Trophoblast cell (in vitro differentiated cells and primary cell): ENCODE data around the gene GABRA4.

Experiments used
- DNase-seq, 2 donors: peaks; one replicate each; pipeline ENCODE4 v3.0.0-alpha.2; 2016
- H2AFZ ChIP-seq: 2 replicates; pipeline ENCODE4 v1.6.1; 2013; ENCODE audit warnings: low read length, moderate library complexity, mild to moderate bottlenecking; ENCODE audit not compliant: insufficient read depth, poor library complexity
- H2AK5ac ChIP-seq: 2 replicates; pipeline ENCODE4 v1.6.1; 2013; ENCODE audit warnings: mild to moderate bottlenecking, low read length
- H2BK120ac ChIP-seq: 2 replicates; pipeline ENCODE4 v1.6.1; 2013; ENCODE audit warnings: low read length, mild to moderate bottlenecking, moderate library complexity; ENCODE audit not compliant: insufficient read depth, poor library complexity
- H2BK12ac ChIP-seq: 2 replicates; pipeline ENCODE4 v1.6.1; 2013; ENCODE audit warnings: mild to moderate bottlenecking, low read length, moderate library complexity
- H2BK5ac ChIP-seq: 2 replicates; pipeline ENCODE4 v1.6.1; 2013; ENCODE audit warnings: low read length, low read depth, moderate library complexity, mild to moderate bottlenecking; ENCODE audit not compliant: poor library complexity
- H3K14ac ChIP-seq: 2 replicates; pipeline ENCODE4 v1.6.1; 2013; ENCODE audit warnings: mild to moderate bottlenecking, low read length
- H3K18ac ChIP-seq: 2 replicates; pipeline ENCODE4 v1.6.1; 2013; ENCODE audit warnings: mild to moderate bottlenecking, low read length
- H3K23ac ChIP-seq: 2 replicates; pipeline ENCODE4 v1.6.1; 2013; ENCODE audit warnings: low read length
- H3K27ac ChIP-seq: 2 replicates; pipeline ENCODE4 v1.5.1; 2013; ENCODE audit warnings: low read depth, mild to moderate bottlenecking, inconsistent platforms, low read length, moderate library complexity
- H3K27me3 ChIP-seq: 2 replicates; pipeline ENCODE4 v1.6.1; 2013; ENCODE audit warnings: inconsistent platforms, mild to moderate bottlenecking, low read length, moderate library complexity; ENCODE audit not compliant: insufficient read depth
- H3K36me3 ChIP-seq, 2 experiments: 1 replicate in 1 of 2; 2 replicates in 1 of 2; pipeline ENCODE4 v1.6.1; 2013; ENCODE audit warnings: low read length in 2 of 2, mild to moderate bottlenecking in 2 of 2, moderate library complexity in 1 of 2; ENCODE audit not compliant: insufficient read depth in 2 of 2, control insufficient read depth in 1 of 2
- H3K4ac ChIP-seq: 2 replicates; pipeline ENCODE4 v1.6.1; 2013; ENCODE audit warnings: low read depth, mild to moderate bottlenecking, low read length, moderate library complexity
- H3K4me1 ChIP-seq, 2 experiments: 1 replicate in 1 of 2; 2 replicates in 1 of 2; pipeline ENCODE4 v1.6.1; 2013; ENCODE audit warnings: low read length in 2 of 2, mild to moderate bottlenecking in 2 of 2, moderate library complexity in 1 of 2; ENCODE audit not compliant: insufficient read depth in 2 of 2, control insufficient read depth in 1 of 2
- H3K4me2 ChIP-seq: 2 replicates; pipeline ENCODE4 v1.6.1; 2013; ENCODE audit warnings: inconsistent platforms, mild to moderate bottlenecking, low read length, moderate library complexity
- H3K4me3 ChIP-seq: 2 replicates; pipeline ENCODE4 v1.5.1; 2013; ENCODE audit warnings: mild to moderate bottlenecking, low read depth, low read length, inconsistent platforms
- H3K79me1 ChIP-seq: one replicate; pipeline ENCODE4 v1.6.1; 2013; ENCODE audit warnings: low read length
- H3K79me2 ChIP-seq: 2 replicates; pipeline ENCODE4 v1.6.1; 2013; ENCODE audit warnings: low read length, mild to moderate bottlenecking; ENCODE audit not compliant: control insufficient read depth, insufficient read depth, poor library complexity
- H3K9ac ChIP-seq: 2 replicates; pipeline ENCODE4 v1.6.1; 2013; ENCODE audit warnings: mild to moderate bottlenecking, low read length
- H3K9me3 ChIP-seq: 2 replicates; pipeline ENCODE4 v1.6.1; 2013; ENCODE audit warnings: low read depth, mild to moderate bottlenecking, control low read depth, inconsistent platforms, low read length; ENCODE audit not compliant: insufficient read depth
- H4K12ac ChIP-seq: 2 replicates; pipeline ENCODE4 v1.6.1; 2013; ENCODE audit warnings: low read depth, mild to moderate bottlenecking, low read length, moderate library complexity
- H4K8ac ChIP-seq: 2 replicates; pipeline ENCODE4 v1.6.1; 2013; ENCODE audit warnings: low read depth, mild to moderate bottlenecking, low read length, moderate library complexity
- H4K91ac ChIP-seq: one replicate; pipeline ENCODE4 v1.6.1; 2013; ENCODE audit warnings: low read depth, mild to moderate bottlenecking, low read length, moderate library complexity
- WGBS: extraction: QIAGEN DNeasy Blood & Tissue Kit; methylation state at CpG from one replicate; pipeline ENCODE4 v1.1.7; 2013; ENCODE audit warnings: missing lambda C conversion rate; ENCODE audit not compliant: insufficient read length, insufficient coverage; ENCODE audit errors: extremely low coverage; 5-methylcytosine and 5-hydroxymethylcytosine counted together

Gene GABRA4

DNA sequence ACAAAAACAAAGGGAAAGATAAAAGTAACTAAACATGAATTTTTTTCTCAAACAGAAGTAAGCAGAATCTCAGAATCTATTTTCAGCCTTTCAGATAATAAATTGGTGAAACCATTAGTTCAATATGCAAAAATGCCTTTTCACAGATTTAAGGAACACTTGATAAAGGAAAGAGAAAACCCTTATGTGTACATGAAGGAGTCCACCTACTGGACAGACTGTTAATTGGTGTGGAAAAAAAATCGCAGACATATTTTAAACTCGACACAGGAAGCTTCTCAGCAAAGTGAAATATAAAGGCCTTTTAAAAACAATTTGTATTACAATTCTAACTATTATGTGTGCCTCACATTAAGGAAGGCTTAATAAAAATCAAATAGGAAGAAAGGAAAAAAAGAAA is 106.7 kb downstream of the GABRA4 start:
- Histone ChIP-seq H3K4ac (no peak overlapping the region), H3K27me3 (no peaks in the 10 kb centered on the region), H3K23ac (no peak overlapping the region), H3K27ac (no peak overlapping the region), H3K14ac (no peak overlapping the region), H2AFZ (no peak overlapping the region), H4K8ac (no peak overlapping the region), H3K9ac (no peak overlapping the region), H3K18ac (no peak overlapping the region), H3K79me1 (no peaks in the 10 kb centered on the region), H3K9me3 (no peaks in the 10 kb centered on the region), H3K4me1 (no peaks in the 10 kb centered on the region), H2AK5ac (no peak overlapping the region), H3K4me3 (no peak overlapping the region), H2BK120ac (no peak overlapping the region), H3K36me3 (no peaks in the 10 kb centered on the region), H4K91ac (no peak overlapping the region), H2BK12ac (no peak overlapping the region), H3K4me2 (no peak overlapping the region), H3K79me2 (no peaks in the 10 kb centered on the region), H2BK5ac (no peak overlapping the region), H4K12ac (no peak overlapping the region)
- peak in 1 of 2 donors; percentile 46 for DNase-seq
- no CpG with 5 or more reads among the region's 2 CpGs for WGBS

DNA sequence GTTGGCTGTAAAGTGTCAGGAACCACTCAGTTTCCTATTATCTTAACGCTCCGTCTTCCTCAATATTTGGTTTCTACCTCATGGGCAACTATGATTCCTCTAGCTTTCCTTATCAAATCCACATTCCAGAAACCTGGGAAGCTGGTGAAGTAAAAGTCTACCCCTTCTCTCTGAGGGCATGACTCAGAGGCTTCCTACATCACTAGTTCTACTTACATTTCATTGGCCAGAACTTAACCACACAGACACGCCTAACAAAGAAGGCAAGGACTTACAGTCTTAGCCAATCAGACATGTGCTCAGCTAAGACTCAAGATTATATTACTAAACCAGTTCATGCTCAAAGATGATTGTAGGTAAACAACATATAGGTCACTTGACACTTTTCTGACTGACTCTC is 114.7 kb downstream of the GABRA4 start:
- Histone ChIP-seq H2BK12ac (no peak overlapping the region), H3K18ac (no peak overlapping the region)

DNA sequence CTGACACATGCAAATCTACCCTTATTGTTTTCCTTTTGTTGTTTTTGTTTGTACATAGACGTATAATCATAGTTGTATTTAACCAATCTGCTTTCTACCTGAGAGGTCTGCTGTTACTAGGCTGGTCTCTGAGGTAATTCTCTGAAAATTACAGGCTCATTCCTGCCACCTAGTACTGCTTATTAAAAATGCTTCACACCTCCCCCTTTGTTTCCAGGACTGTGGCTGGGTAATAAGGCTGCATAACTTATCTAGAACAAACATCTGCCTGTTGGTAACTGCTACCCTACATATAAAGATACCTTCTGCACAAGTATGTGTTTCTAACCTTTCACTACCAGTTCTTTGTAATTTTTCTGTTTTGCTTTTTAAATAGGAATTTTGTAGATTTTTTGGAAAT is 118.6 kb downstream of the GABRA4 start:
- H2BK120ac ChIP-seq = no peak overlapping the region
- H3K79me1 ChIP-seq = no peaks in the 10 kb centered on the region
- H3K9me3 ChIP-seq = no peaks in the 10 kb centered on the region
- no peak overlapping the region for H3K27ac ChIP-seq
- no peaks in the 10 kb centered on the region for H3K27me3 ChIP-seq
- no peak overlapping the region for H3K23ac ChIP-seq
- no peaks in the 10 kb centered on the region for H3K36me3 ChIP-seq
- no peak overlapping the region for H3K4ac ChIP-seq
- H2AK5ac ChIP-seq = no peak overlapping the region
- DNase-seq = no peak
- H2BK5ac ChIP-seq = no peak overlapping the region
- no peak overlapping the region for H3K4me2 ChIP-seq
- no peak overlapping the region for H2BK12ac ChIP-seq
- H3K4me3 ChIP-seq = no peak overlapping the region
- H4K91ac ChIP-seq = no peak overlapping the region
- no peak overlapping the region for H3K9ac ChIP-seq
- H4K12ac ChIP-seq = no peak overlapping the region
- no peaks in the 10 kb centered on the region for H3K79me2 ChIP-seq
- no peaks in the 10 kb centered on the region for H3K4me1 ChIP-seq
- WGBS = no CpG with 5 or more reads among the region's 1 CpG
- H4K8ac ChIP-seq = no peak overlapping the region
- no peak overlapping the region for H2AFZ ChIP-seq
- no peak overlapping the region for H3K18ac ChIP-seq
- H3K14ac ChIP-seq = no peak overlapping the region

More for the DNA sequence above, 114.7 kb downstream of the GABRA4 start:
- no peak overlapping the region for H4K8ac ChIP-seq
- H3K4me2 ChIP-seq = no peak overlapping the region
- DNase-seq = no peak
- H2AFZ ChIP-seq = no peak overlapping the region
- no peaks in the 10 kb centered on the region for H3K27me3 ChIP-seq
- H3K23ac ChIP-seq = no peak overlapping the region
- H3K14ac ChIP-seq = no peak overlapping the region
- H3K9ac ChIP-seq = no peak overlapping the region
- no peaks in the 10 kb centered on the region for H3K79me1 ChIP-seq
- H3K79me2 ChIP-seq = no peaks in the 10 kb centered on the region
- no peaks in the 10 kb centered on the region for H3K9me3 ChIP-seq
- no peak overlapping the region for H3K27ac ChIP-seq
- no peak overlapping the region for H3K4ac ChIP-seq
- no peak overlapping the region for H2AK5ac ChIP-seq
- no peak overlapping the region for H2BK120ac ChIP-seq
- H3K36me3 ChIP-seq = no peaks in the 10 kb centered on the region
- WGBS = no CpG with 5 or more reads among the region's 3 CpGs
- H2BK5ac ChIP-seq = no peak overlapping the region
- H4K91ac ChIP-seq = no peak overlapping the region
- no peak overlapping the region for H3K4me3 ChIP-seq
- H4K12ac ChIP-seq = no peak overlapping the region
- no peaks in the 10 kb centered on the region for H3K4me1 ChIP-seq

DNA sequence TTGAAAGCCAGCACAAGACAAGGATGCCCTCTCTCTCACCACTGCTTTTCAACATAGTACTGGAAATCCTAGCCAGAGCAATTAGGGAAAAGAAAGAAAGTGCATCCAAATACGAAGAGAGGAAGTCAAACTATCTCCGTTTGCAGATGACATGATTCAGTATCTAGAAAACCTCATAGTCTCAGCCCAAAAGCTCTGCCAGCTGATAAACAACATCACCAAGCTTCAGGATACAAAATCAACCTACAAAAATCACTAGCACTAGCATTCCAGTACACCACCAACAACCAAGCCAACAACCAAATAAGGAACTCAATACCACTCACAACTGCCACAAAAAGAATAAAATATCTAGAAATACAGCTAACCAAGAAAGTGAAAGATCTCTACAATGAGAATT is 123.0 kb downstream of the GABRA4 start:
- H4K91ac ChIP-seq = no peak overlapping the region
- no peaks in the 10 kb centered on the region for H3K9me3 ChIP-seq
- no peak overlapping the region for H2BK5ac ChIP-seq
- DNase-seq = no peak
- no peak overlapping the region for H2BK120ac ChIP-seq
- no peaks in the 10 kb centered on the region for H3K79me2 ChIP-seq
- no peak overlapping the region for H3K4me3 ChIP-seq
- no peak overlapping the region for H3K14ac ChIP-seq
- H3K23ac ChIP-seq = no peak overlapping the region
- H2AK5ac ChIP-seq = no peak overlapping the region
- no peak overlapping the region for H2AFZ ChIP-seq
- H4K12ac ChIP-seq = no peak overlapping the region
- WGBS = no CpG with 5 or more reads among the region's 2 CpGs
- H3K4me2 ChIP-seq = no peak overlapping the region
- H3K18ac ChIP-seq = no peak overlapping the region
- no peaks in the 10 kb centered on the region for H3K27me3 ChIP-seq
- no peak overlapping the region for H2BK12ac ChIP-seq
- H3K4me1 ChIP-seq = no peaks in the 10 kb centered on the region
- no peak overlapping the region for H4K8ac ChIP-seq
- no peaks in the 10 kb centered on the region for H3K36me3 ChIP-seq
- H3K9ac ChIP-seq = no peak overlapping the region
- no peak overlapping the region for H3K4ac ChIP-seq
- H3K79me1 ChIP-seq = no peaks in the 10 kb centered on the region
- no peak overlapping the region for H3K27ac ChIP-seq
